OCI-LY3 (cell line): ENCODE results near the gene PDE7B.

Experiments
- H2AFZ ChIP-seq: fragments of 200-600, 300-600 bp; shearing (Covaris generic); 2 replicates; pipeline ENCODE4 v1.6.0; 2014; ENCODE audit warnings: antibody characterized with exemption, low read depth, low read length
- H3K27ac ChIP-seq: fragments of 200-600, 300-600 bp; sonication (generic); 2 replicates; pipeline ENCODE4 v1.5.1; 2014; ENCODE audit warnings: mild to moderate bottlenecking, low read length, moderate library complexity, mixed read lengths
- H3K27me3 ChIP-seq: fragments of 200-600, 300-600 bp; sonication (generic); 2 replicates; pipeline ENCODE4 v1.6.1; 2014; ENCODE audit warnings: low read depth, low read length, mixed read lengths
- H3K36me3 ChIP-seq: fragments of 200-600, 300-600 bp; sonication (generic); replicated peaks from 2 replicates; pipeline ENCODE3; 2014; ENCODE audit warnings: low read depth, low read length, mixed read lengths
- H3K4me1 ChIP-seq: fragments of 300-600, 200-600 bp; sonication (generic); 2 replicates; pipeline ENCODE4 v1.6.1; 2014; ENCODE audit warnings: low read length, mixed read lengths
- H3K4me2 ChIP-seq: fragments of 200-600, 300-600 bp; sonication (generic); 2 replicates; pipeline ENCODE4 v1.6.1; 2014; ENCODE audit warnings: low read length, mixed read lengths
- H3K4me3 ChIP-seq: fragments of 300-600, 200-600 bp; sonication (generic); 2 replicates; pipeline ENCODE4 v1.5.1; 2014; ENCODE audit warnings: antibody characterized with exemption, mild to moderate bottlenecking, low read length, moderate library complexity
- H3K79me2 ChIP-seq: fragments of 300-600, 200-600 bp; shearing (Covaris generic); 2 replicates; pipeline ENCODE4 v1.6.1; 2014; ENCODE audit warnings: mild to moderate bottlenecking, low read length, mixed read lengths
- H3K9ac ChIP-seq: fragments of 300-600, 200-600 bp; shearing (Covaris generic); 2 replicates; pipeline ENCODE4 v1.6.0; 2014; ENCODE audit warnings: mild to moderate bottlenecking, low read length, moderate library complexity
- H3K9me3 ChIP-seq: fragments of 200-600, 300-600 bp; shearing (Covaris generic); 2 replicates; pipeline ENCODE4 v1.6.1; 2014; ENCODE audit warnings: low read length, mixed read lengths; ENCODE audit not compliant: insufficient read depth
- H4K20me1 ChIP-seq: fragments of 200-600, 300-600 bp; sonication (generic); 2 replicates; pipeline ENCODE4 v1.6.1; 2016; ENCODE audit warnings: low read length, mixed read lengths; ENCODE audit not compliant: insufficient read depth
- CTCF ChIP-seq: fragments of 200-600, 300-600 bp; sonication (generic); IDR thresholded peaks from 2 replicates; pipeline ENCODE4 v1.5.1; 2014; ENCODE audit warnings: antibody characterized with exemption, low read length, low read depth
- EZH2phosphoT487 ChIP-seq: fragments of 200-600 bp; shearing (Covaris generic); IDR thresholded peaks from 2 replicates; pipeline ENCODE4 v1.6.1; 2018; ENCODE audit warnings: antibody characterized with exemption, mixed run types, low read depth

The PDE7B gene

GRCh38 chr6:136108361-136108945, 257.0 kb downstream of the PDE7B start:
- Histone ChIP-seq H3K4me3 (no peak overlapping the region), H4K20me1 (no peaks in the 10 kb centered on the region), H2AFZ (no peak overlapping the region), H3K9ac (no peak overlapping the region), H3K4me1 (no peaks in the 10 kb centered on the region), H3K36me3 (no peaks in the 10 kb centered on the region), H3K4me2 (no peak overlapping the region), H3K27me3 (no peaks in the 10 kb centered on the region), H3K27ac (no peak overlapping the region), H3K79me2 (no peaks in the 10 kb centered on the region), H3K9me3 (no peaks in the 10 kb centered on the region)
- TF ChIP-seq EZH2phosphoT487: no peak

GRCh38 chr6:136111831-136112230, 260.3 kb downstream of the PDE7B start:
- H3K4me3 ChIP-seq: no peak overlapping the region
- no peaks in the 10 kb centered on the region for H3K36me3 ChIP-seq
- H3K9me3 ChIP-seq: no peaks in the 10 kb centered on the region
- H3K4me1 ChIP-seq: no peaks in the 10 kb centered on the region
- no peaks in the 10 kb centered on the region for H4K20me1 ChIP-seq
- H3K9ac ChIP-seq: no peak overlapping the region
- no peaks in the 10 kb centered on the region for H3K27me3 ChIP-seq
- H3K4me2 ChIP-seq: no peak overlapping the region
- H2AFZ ChIP-seq: no peak overlapping the region
- TF ChIP-seq EZH2phosphoT487 (no peak), CTCF (no peak)
- H3K27ac ChIP-seq: no peak overlapping the region
- H3K79me2 ChIP-seq: no peaks in the 10 kb centered on the region

DNA sequence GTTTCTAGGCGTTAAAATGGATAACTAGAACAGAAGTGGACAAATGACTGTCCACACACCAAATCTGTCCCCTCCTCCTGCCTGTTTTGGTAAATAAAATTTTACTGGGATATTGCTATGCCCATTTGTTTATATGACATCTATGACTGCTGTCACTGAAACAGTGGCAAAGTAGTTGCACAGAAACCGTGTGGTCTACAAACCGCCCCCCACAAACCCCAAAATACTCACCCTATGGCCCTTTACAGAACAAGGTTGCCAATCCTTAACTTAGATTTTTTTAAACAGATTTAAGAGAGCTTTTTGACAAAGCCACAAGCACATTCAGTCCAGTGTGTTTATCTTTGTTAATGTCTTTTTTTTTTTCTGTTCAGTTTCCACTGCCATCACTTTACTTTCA, 260.8 kb downstream of the PDE7B start:
- H3K27ac ChIP-seq: no peak overlapping the region
- H3K4me3 ChIP-seq: no peak overlapping the region
- TF ChIP-seq EZH2phosphoT487 (no peak), CTCF (no peak)
- H3K79me2 ChIP-seq: no peaks in the 10 kb centered on the region
- H3K4me1 ChIP-seq: no peaks in the 10 kb centered on the region
- no peaks in the 10 kb centered on the region for H3K36me3 ChIP-seq
- no peaks in the 10 kb centered on the region for H3K27me3 ChIP-seq
- no peak overlapping the region for H3K4me2 ChIP-seq
- H3K9ac ChIP-seq: no peak overlapping the region
- no peaks in the 10 kb centered on the region for H4K20me1 ChIP-seq
- H3K9me3 ChIP-seq: no peaks in the 10 kb centered on the region
- no peak overlapping the region for H2AFZ ChIP-seq

- no peak overlapping the region for H2AFZ ChIP-seq
- H3K79me2 ChIP-seq: no peaks in the 10 kb centered on the region
- no peak overlapping the region for H3K4me2 ChIP-seq
- no peak overlapping the region for H3K27ac ChIP-seq
- H3K4me1 ChIP-seq: no peaks in the 10 kb centered on the region
- no peaks in the 10 kb centered on the region for H3K9me3 ChIP-seq
- no peak overlapping the region for H3K9ac ChIP-seq
- no peak for TF ChIP-seq CTCF
- TF ChIP-seq EZH2phosphoT487: no peak
- no peaks in the 10 kb centered on the region for H4K20me1 ChIP-seq
- no peak overlapping the region for H3K4me3 ChIP-seq
- H3K27me3 ChIP-seq: no peaks in the 10 kb centered on the region
- H3K36me3 ChIP-seq: no peaks in the 10 kb centered on the region
Measured at GRCh38 chr6:136113736-136114173, 262.3 kb downstream of the PDE7B start.

DNA sequence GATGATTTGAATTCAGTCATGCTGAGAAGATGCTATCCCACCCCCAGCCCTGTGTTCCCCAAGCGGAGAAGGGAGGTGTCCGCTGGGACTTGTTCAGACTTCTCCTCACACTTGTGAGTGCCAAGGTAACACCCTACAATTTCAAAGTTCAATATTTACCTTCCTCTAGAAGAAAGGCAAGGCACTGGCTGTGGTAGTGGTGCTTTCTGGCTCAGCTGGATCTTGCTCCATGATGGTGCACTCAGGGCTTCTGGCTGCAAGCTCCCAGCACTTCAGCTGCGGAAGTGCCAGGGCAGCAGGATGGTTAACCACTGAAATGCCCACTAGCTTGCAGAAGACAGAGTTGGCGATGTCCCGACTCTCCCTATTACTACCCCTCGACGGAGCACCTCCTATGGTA, 263.2 kb downstream of the PDE7B start:
- no peaks in the 10 kb centered on the region for H3K79me2 ChIP-seq
- H3K4me3 ChIP-seq: no peak overlapping the region
- no peak overlapping the region for H2AFZ ChIP-seq
- no peaks in the 10 kb centered on the region for H4K20me1 ChIP-seq
- no peak overlapping the region for H3K4me2 ChIP-seq
- H3K27ac ChIP-seq: no peak overlapping the region
- TF ChIP-seq CTCF (no peak), EZH2phosphoT487 (no peak)
- H3K36me3 ChIP-seq: no peaks in the 10 kb centered on the region
- H3K9ac ChIP-seq: no peak overlapping the region
- no peaks in the 10 kb centered on the region for H3K4me1 ChIP-seq
- H3K9me3 ChIP-seq: no peaks in the 10 kb centered on the region
- H3K27me3 ChIP-seq: no peaks in the 10 kb centered on the region
